Endodermal cell (in vitro differentiated cells): ENCODE results near the gene PIBF1. TPM values are rescaled to one million over a fixed set of nuclear protein-coding genes. Genes with fewer than 3 reads are reported as not detected.
"Not testable (repeated sequence)": the region's sequence is repeated elsewhere in the genome, so short reads cannot be mapped to it uniquely, and the experiment has no call there.

Experiments
- DNase-seq: peaks from one replicate; pipeline ENCODE4 v3.0.0-alpha.2; 2017
- H3K27ac ChIP-seq: 2 replicates; pipeline ENCODE4 v1.5.1; 2013; ENCODE audit warnings: mild to moderate bottlenecking, low read depth, low read length, moderate library complexity
- H3K27me3 ChIP-seq: 2 replicates; pipeline ENCODE4 v1.6.1; 2013; ENCODE audit warnings: mild to moderate bottlenecking, low read length, moderate library complexity; ENCODE audit not compliant: insufficient read depth, control insufficient read depth, poor library complexity, severe bottlenecking
- H3K36me3 ChIP-seq: 2 replicates; pipeline ENCODE4 v1.7.0; 2013; ENCODE audit warnings: mild to moderate bottlenecking, low read length, moderate library complexity; ENCODE audit not compliant: control insufficient read depth, insufficient read depth
- H3K4me1 ChIP-seq: one replicate; pipeline ENCODE4 v1.7.0; 2013; ENCODE audit warnings: low read length; ENCODE audit not compliant: control insufficient read depth, insufficient read depth
- H3K4me3 ChIP-seq: 2 replicates; pipeline ENCODE4 v1.5.1; 2013; ENCODE audit warnings: mild to moderate bottlenecking, low read length, moderate library complexity
- H3K9ac ChIP-seq: 2 replicates; pipeline ENCODE4 v1.6.1; 2013; ENCODE audit warnings: mild to moderate bottlenecking, low read length, moderate library complexity; ENCODE audit not compliant: poor library complexity, severe bottlenecking; ENCODE audit errors: extremely low read depth
- H3K9me3 ChIP-seq: 2 replicates; pipeline ENCODE4 v1.6.1; 2013; ENCODE audit warnings: mild to moderate bottlenecking, low read length, moderate library complexity; ENCODE audit not compliant: control insufficient read depth
- H3K27ac Mint-ChIP-seq: 2 replicates; pipeline ENCODE4 v1.8.0; 2020; ENCODE audit warnings: mixed read lengths
- H3K27me3 Mint-ChIP-seq: 2 replicates; pipeline ENCODE4 v1.8.0; 2021; ENCODE audit warnings: mild to moderate bottlenecking, mixed read lengths; ENCODE audit not compliant: insufficient read depth
- H3K36me3 Mint-ChIP-seq: 2 replicates; pipeline ENCODE4 v1.8.0; 2020; ENCODE audit warnings: low read depth, mixed read lengths
- H3K4me1 Mint-ChIP-seq: 2 replicates; pipeline ENCODE4 v1.8.0; 2020; ENCODE audit warnings: mixed read lengths
- H3K4me3 Mint-ChIP-seq: 2 replicates; pipeline ENCODE4 v1.8.0; 2020; ENCODE audit warnings: mild to moderate bottlenecking, moderate library complexity, mixed read lengths
- H3K9me3 Mint-ChIP-seq: 2 replicates; pipeline ENCODE4 v1.8.0; 2020; ENCODE audit warnings: mild to moderate bottlenecking, mixed read lengths
- CTCF ChIP-seq: fragments of 200-600 bp; sonication (generic); conservative IDR thresholded peaks from 2 replicates; pipeline ENCODE4 v1.5.0; 2021; ENCODE audit warnings: antibody characterized with exemption, mild to moderate bottlenecking
- WGBS, 2 experiments: methylation state at CpG; one replicate each; pipeline versions ENCODE4 v1.1.5 to v1.1.7; 2013; ENCODE audit warnings: missing lambda C conversion rate in 2 of 2, mixed read lengths in 1 of 2; ENCODE audit not compliant: insufficient coverage in 1 of 2, insufficient read length in 1 of 2; 5-methylcytosine and 5-hydroxymethylcytosine counted together
- total RNA-seq, 2 donors: library from RNA; stranded (reverse); fragmentation: NEBNext Ultra II Directional in 1 of 2; extraction: Animal tissue kit (Norgen Biotek cat#: 25700) in 1 of 2; gene quantifications; 2 replicates in 1 of 2; 3 replicates in 1 of 2; pipeline ENCODE4 v1.2.1, GENCODE V29; 2021

The PIBF1 gene
- total RNA-seq, 2 donors from 2014 or later: 25.6 to 35.2 TPM

DNA sequence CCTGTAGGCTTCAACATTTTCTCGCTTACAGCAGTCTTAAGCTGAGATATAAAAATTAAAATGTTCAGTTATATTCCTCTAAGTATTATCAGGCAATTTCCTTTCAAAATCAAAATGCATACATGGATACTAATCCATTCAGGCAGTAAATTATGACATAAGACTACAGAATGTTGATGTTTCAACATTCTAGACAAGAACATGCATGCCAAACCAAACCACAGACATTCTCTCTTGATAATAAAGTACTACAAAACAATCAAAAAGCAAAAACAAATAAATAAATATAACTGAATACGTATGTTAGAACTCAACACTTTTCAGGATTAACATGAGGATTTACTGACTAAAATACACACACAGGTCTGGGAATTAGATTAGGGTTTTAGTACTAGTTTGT, 7.9 kb upstream of the PIBF1 start:
- no peak for TF ChIP-seq CTCF
- H3K36me3 Mint-ChIP-seq: peaks cover 70% of the 10 kb centered on the region
- DNase-seq: no peak
- no peak overlapping the region for H3K4me3 Mint-ChIP-seq
- H3K4me1 ChIP-seq: peaks cover under 1% of the 10 kb centered on the region
- H3K9me3 ChIP-seq: no peaks in the 10 kb centered on the region
- H3K4me1 Mint-ChIP-seq: no peaks in the 10 kb centered on the region
- no peaks in the 10 kb centered on the region for H3K27me3 Mint-ChIP-seq
- H3K27ac Mint-ChIP-seq: no peak overlapping the region
- H3K9me3 Mint-ChIP-seq: no peaks in the 10 kb centered on the region
- no peak overlapping the region for H3K4me3 ChIP-seq
- peaks cover 94% of the 10 kb centered on the region for H3K36me3 ChIP-seq
- H3K9ac ChIP-seq: no peak overlapping the region
- H3K27me3 ChIP-seq: no peaks in the 10 kb centered on the region
- no peak overlapping the region for H3K27ac ChIP-seq
- WGBS, 2 experiments: 84% methylated on average over 2 of the region's 2 CpGs; no CpG with 5 or more reads in 1 of the 2 experiments

GRCh38 chr13:72782717-72783116, 784 bp downstream of the PIBF1 start:
- H3K27ac Mint-ChIP-seq: peak overlapping the region; percentile 98
- Histone ChIP-seq H3K36me3 (peaks cover 21% of the 10 kb centered on the region), H3K27me3 (no peaks in the 10 kb centered on the region), H3K4me3 (peak overlapping the region; percentile 99), H3K9ac (peak overlapping the region; percentile 80), H3K9me3 (no peaks in the 10 kb centered on the region), H3K27ac (peak overlapping the region; percentile 82), H3K4me1 (peaks cover 4% of the 10 kb centered on the region)
- 12 to 20% methylated on average over 1 to 4 of the region's 7 CpGs for WGBS, 2 experiments
- no peak for TF ChIP-seq CTCF
- H3K9me3 Mint-ChIP-seq: no peaks in the 10 kb centered on the region
- peak overlapping the region; percentile 97 for H3K4me3 Mint-ChIP-seq
- peaks cover 16% of the 10 kb centered on the region for H3K4me1 Mint-ChIP-seq
- H3K27me3 Mint-ChIP-seq: no peaks in the 10 kb centered on the region
- peaks cover 19% of the 10 kb centered on the region for H3K36me3 Mint-ChIP-seq
- no peak for DNase-seq

- H3K4me3 ChIP-seq: not testable (repeated sequence)
These were observed 2.7 kb downstream of the PIBF1 start for GRCh38 chr13:72784679-72785078.

DNA sequence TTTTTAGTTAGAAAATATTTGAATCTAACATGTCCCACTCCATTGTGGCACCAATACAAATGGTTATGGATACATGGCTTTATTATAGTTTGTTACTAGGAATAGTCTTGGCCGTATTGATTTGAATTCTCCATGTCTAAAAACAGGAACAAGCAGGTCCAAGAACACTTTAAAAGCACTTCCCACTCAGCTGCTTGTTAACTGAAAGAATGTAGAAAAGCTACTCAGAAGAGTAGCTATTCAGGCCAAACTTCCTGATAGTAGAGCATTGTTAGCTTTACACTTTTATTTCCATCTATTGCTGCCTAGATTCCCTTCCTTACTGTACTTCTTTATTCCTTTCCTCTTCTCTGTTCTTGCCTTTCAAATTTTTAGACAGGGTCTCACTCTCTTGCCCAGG, 6.9 kb downstream of the PIBF1 start:
- H3K27ac ChIP-seq: no peak overlapping the region
- no peak overlapping the region for H3K27ac Mint-ChIP-seq

More at GRCh38 chr13:72784679-72785078, 2.7 kb downstream of the PIBF1 start:
- WGBS, 2 experiments: 82 to 100% methylated on average over 1 to 4 of the region's 4 CpGs
- H3K27ac Mint-ChIP-seq, H3K9ac ChIP-seq, H3K4me1 ChIP-seq, H3K9me3 ChIP-seq, H3K27me3 ChIP-seq, H3K4me3 Mint-ChIP-seq, H3K27ac ChIP-seq, H3K27me3 Mint-ChIP-seq, H3K9me3 Mint-ChIP-seq, DNase-seq: not testable (repeated sequence)
- peaks cover 15% of the 10 kb centered on the region for H3K4me1 Mint-ChIP-seq
- H3K36me3 Mint-ChIP-seq: peaks cover 18% of the 10 kb centered on the region
- H3K36me3 ChIP-seq: peaks cover 14% of the 10 kb centered on the region

More for the DNA sequence above, 6.9 kb downstream of the PIBF1 start:
- H3K36me3 ChIP-seq: peaks cover 32% of the 10 kb centered on the region
- no peak for TF ChIP-seq CTCF
- peaks cover 31% of the 10 kb centered on the region for H3K36me3 Mint-ChIP-seq
- no peaks in the 10 kb centered on the region for H3K9me3 ChIP-seq
- H3K4me3 ChIP-seq: no peak overlapping the region
- no peak for DNase-seq
- no peaks in the 10 kb centered on the region for H3K4me1 ChIP-seq
- no peaks in the 10 kb centered on the region for H3K27me3 ChIP-seq
- no peaks in the 10 kb centered on the region for H3K4me1 Mint-ChIP-seq
- H3K4me3 Mint-ChIP-seq: no peak overlapping the region
- H3K27me3 Mint-ChIP-seq: no peaks in the 10 kb centered on the region
- no peaks in the 10 kb centered on the region for H3K9me3 Mint-ChIP-seq
- no peak overlapping the region for H3K9ac ChIP-seq
- WGBS, 2 experiments: 100% methylated on average over 1 of the region's 1 CpG; no CpG with 5 or more reads in 1 of the 2 experiments
